ENCODE measurements around the gene SPC25.

Gene SPC25

GRCh38 chr2:168901003-168901402 lies 10.8 kb upstream of the SPC25 start, which contains the start of gene G6PC2:
Gene G6PC2, plus strand, starts transcription at chr2:168901291. Its CDS starts 41 bp downstream, at chr2:168901332.
- TF ChIP-seq CTCF (IDR thresholded peaks at IDR 0.05; ENCODE audit: low read depth, low read length) = no peak
- H3K4me3 ChIP-seq (replicated peaks in 1 of 2; ENCODE audit: low read depth in 2 of 2, low read length in 2 of 2) = no peak within 1 kb of the TSS
- no peak for DNase-seq (ENCODE audit: low read depth in 2 of 2)

DNA sequence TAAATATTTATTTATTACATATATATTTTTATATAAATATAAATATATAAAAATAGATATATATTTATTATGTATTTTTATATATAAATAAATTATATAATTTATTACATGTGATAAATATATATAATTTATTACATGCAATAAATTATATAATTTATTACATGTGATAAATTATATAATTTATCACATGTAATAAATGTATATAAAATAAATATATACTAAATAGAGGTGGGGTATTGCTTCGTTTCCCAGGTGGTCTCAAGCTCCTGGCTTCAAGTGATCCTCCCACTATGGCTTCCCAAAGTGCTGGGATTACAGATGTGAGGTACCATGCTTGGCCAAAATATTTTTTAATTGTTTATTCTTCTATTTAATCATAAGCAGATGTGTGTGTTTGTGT lies 7.2 kb upstream of the SPC25 start:
- DNase-seq (ENCODE audit: low read depth in 2 of 2) = no peak
- H3K4me3 ChIP-seq (replicated peaks in 1 of 2; ENCODE audit: low read depth in 2 of 2, low read length in 2 of 2) = no peak overlapping the region
- no peak for TF ChIP-seq CTCF (IDR thresholded peaks at IDR 0.05; ENCODE audit: low read depth, low read length)

DNA sequence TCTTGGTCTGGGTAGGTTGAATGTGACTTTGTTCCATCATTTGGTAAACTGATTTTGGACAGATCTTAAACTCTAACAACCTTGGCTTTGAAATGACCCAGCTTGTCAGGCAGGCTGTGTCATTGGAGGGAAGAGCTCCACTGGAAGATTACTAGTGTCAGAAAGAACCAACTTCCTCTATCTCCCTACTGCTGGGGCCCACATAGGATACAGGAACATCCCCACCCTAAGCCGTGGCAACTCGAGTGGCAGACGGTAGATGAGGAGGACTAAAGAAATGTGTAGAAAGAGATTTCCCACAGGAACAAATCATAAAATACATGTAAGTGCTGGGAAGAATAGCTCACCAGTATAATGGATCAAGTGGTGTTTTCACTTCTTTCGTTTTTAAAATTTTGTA lies 6.6 kb upstream of the SPC25 start:
- DNase-seq (ENCODE audit: low read depth in 2 of 2) = no peak
- no peak overlapping the region for H3K4me3 ChIP-seq (replicated peaks in 1 of 2; ENCODE audit: low read depth in 2 of 2, low read length in 2 of 2)
- TF ChIP-seq CTCF (IDR thresholded peaks at IDR 0.05; ENCODE audit: low read depth, low read length) = no peak

DNA sequence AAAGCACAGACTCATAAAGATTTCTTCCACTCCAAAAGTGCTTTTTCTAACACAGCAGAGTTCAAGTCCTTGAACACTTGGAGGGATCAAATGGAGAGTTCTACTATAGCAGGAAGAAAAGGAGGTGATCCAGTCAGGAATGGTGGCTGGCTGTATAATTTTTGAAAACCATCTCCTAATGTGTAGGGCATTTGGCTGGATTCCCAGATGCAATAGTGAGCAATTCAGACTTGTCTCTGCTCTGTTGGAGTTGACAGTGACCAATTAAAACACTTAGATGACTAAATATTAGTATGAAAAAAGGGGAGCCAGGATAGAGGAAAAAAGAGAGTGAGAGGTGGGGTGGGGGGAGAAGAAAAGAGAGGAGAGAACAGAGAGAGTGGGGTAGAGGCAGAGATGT lies 5.5 kb upstream of the SPC25 start:
- no peak overlapping the region for H3K4me3 ChIP-seq (replicated peaks in 1 of 2; ENCODE audit: low read depth in 2 of 2, low read length in 2 of 2)
- no peak for TF ChIP-seq CTCF (IDR thresholded peaks at IDR 0.05; ENCODE audit: low read depth, low read length)
- DNase-seq (ENCODE audit: low read depth in 2 of 2) = peak; percentile 8 to 12

DNA sequence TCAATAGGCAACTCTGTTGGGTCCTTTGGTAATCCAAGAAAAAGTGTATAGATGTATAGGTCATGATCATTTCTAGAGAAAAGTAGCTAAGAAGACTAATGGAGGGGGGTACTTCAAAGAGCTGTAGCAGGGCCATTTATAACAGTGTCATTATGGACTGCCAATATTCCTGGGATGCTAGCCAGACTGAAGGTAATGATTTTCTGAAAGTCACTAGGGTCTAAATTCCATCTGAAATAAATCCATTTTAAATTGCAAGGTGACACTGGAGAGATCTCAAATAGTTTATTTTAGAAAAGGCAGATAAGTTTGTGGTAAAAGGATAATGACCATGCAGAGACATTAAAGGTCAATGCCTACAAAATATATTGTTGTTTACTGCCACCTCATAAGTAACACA lies 4.5 kb upstream of the SPC25 start:
- no peak overlapping the region for H3K4me3 ChIP-seq (replicated peaks in 1 of 2; ENCODE audit: low read depth in 2 of 2, low read length in 2 of 2)
- TF ChIP-seq CTCF (IDR thresholded peaks at IDR 0.05; ENCODE audit: low read depth, low read length) = no peak
- no peak for DNase-seq (ENCODE audit: low read depth in 2 of 2)

DNA sequence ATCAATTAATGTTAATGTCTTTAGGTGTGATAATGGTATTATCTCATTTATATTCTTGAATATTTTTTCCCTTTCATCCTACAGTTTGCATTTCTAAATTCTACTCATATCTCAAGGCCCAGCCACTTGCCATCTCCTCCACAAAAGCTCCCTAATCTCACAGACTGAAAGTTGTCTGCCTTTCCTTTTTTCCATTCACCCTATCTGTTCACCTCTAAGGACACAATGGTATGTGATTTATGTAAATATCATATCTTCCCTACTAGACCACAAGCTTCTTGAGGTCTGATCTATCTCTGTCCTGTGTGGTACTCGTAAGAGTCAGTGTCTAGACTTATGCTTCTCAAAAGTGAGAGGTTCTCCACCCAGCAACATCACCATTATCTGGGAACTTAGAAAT lies 3.9 kb upstream of the SPC25 start:
- DNase-seq (ENCODE audit: low read depth in 2 of 2) = no peak
- H3K4me3 ChIP-seq (replicated peaks in 1 of 2; ENCODE audit: low read depth in 2 of 2, low read length in 2 of 2) = no peak overlapping the region
- TF ChIP-seq CTCF (IDR thresholded peaks at IDR 0.05; ENCODE audit: low read depth, low read length) = no peak

DNA sequence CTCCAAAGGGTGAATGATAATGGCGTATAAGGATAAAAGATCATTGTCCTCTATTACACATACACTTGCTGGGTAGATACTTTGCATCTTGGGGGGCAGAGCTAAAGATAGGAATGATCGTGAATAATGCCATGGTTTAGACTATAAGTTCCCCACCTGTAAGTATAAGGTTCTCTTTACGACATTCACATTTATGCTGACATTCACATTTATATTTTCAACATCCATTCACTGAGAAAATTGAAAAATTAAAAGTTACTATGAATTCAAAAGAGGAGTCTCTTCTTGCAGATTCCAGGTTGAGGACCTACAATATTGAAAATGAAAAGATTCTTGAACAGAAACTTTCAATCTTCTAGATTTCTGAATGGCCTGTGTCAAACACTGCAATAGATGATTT lies 2.1 kb upstream of the SPC25 start:
- no peak for TF ChIP-seq CTCF (IDR thresholded peaks at IDR 0.05; ENCODE audit: low read depth, low read length)
- no peak for DNase-seq (ENCODE audit: low read depth in 2 of 2)
- no peak overlapping the region for H3K4me3 ChIP-seq (replicated peaks in 1 of 2; ENCODE audit: low read depth in 2 of 2, low read length in 2 of 2)

Measured in cardiac fibroblast (primary cell).